Adrenal gland (tissue), 5 donors: ENCODE results near the gene IPO9.

Source experiments
- POLR2A ChIP-seq, 2 donors: fragments of 450-650 bp; IDR thresholded peaks; one replicate each; pipeline ENCODE4 v1.6.1; 2017; ENCODE audit warnings: antibody characterized with exemption in 2 of 2, mild to moderate bottlenecking in 2 of 2, moderate library complexity in 1 of 2
- TF ChIP-seq, protein P1 (sequence below), 6 experiments: fragments of 450-650 bp in 4 of 6; fragments of 200-600 bp in 2 of 6; sonication (generic) in 1 of 6; IDR thresholded peaks; 1 replicate in 5 of 6; 2 replicates in 1 of 6; pipeline versions ENCODE4 v1.5.1 to v1.8.0; 2016 to 2021; ENCODE audit warnings: antibody characterized with exemption in 6 of 6, mild to moderate bottlenecking in 2 of 6, moderate library complexity in 1 of 6
- donor health status: DM: no; HTN: no; CAD: no.

DNA sequence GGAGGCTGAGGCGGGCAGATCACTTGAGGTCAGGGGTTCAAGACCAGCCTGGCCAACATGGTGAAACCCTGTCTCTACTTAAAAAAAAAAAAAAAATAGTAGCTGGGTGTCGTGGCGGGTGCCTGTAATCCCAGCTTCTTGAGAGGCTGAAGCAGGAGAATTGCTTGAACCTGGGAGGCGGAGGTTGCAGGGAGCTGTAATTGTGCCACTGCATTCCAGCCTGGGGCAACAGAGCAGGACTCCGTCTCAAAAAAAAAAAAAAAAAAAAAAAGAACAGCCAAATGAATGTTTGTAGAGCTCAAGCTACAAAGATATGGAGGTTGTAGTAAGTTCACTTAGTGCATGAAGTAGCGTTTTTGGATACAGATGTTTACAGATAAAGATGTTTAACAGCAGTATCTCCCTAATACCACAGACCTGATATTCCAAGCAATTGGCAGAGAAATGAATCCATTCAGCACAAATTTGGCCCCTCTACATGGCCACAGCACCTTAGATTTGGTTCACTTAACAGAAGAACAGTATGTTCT, 49.5 kb upstream of the IPO9 start:
- TF ChIP-seq, protein P1, sequence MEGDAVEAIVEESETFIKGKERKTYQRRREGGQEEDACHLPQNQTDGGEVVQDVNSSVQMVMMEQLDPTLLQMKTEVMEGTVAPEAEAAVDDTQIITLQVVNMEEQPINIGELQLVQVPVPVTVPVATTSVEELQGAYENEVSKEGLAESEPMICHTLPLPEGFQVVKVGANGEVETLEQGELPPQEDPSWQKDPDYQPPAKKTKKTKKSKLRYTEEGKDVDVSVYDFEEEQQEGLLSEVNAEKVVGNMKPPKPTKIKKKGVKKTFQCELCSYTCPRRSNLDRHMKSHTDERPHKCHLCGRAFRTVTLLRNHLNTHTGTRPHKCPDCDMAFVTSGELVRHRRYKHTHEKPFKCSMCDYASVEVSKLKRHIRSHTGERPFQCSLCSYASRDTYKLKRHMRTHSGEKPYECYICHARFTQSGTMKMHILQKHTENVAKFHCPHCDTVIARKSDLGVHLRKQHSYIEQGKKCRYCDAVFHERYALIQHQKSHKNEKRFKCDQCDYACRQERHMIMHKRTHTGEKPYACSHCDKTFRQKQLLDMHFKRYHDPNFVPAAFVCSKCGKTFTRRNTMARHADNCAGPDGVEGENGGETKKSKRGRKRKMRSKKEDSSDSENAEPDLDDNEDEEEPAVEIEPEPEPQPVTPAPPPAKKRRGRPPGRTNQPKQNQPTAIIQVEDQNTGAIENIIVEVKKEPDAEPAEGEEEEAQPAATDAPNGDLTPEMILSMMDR (IDR thresholded peaks at IDR 0.05): no peak
- no peak for TF ChIP-seq POLR2A (IDR thresholded peaks at IDR 0.05)
